H1 (cell line): ENCODE results near the gene SMIM31. TPM values are rescaled to one million over a fixed set of nuclear protein-coding genes. Genes with fewer than 3 reads are reported as not detected.

Source experiments
- ATF2 ChIP-seq: IDR thresholded peaks from 2 replicates; pipeline ENCODE4 v1.6.1; 2012; ENCODE audit warnings: low read length, inconsistent platforms
- CHD7 ChIP-seq: fragments of 300-600 bp; sonication (generic); IDR thresholded peaks from 2 replicates; pipeline ENCODE4 v1.7.1; 2012; ENCODE audit warnings: low read length, moderate library complexity, mild to moderate bottlenecking, inconsistent platforms; ENCODE audit not compliant: insufficient replicate concordance
- EGR1 ChIP-seq: IDR thresholded peaks from 2 replicates; pipeline ENCODE4 v1.6.1; 2011; ENCODE audit warnings: low read depth, low read length, borderline replicate concordance
- EP300 ChIP-seq, 2 experiments: IDR thresholded peaks; 1 replicate in 1 of 2; 2 replicates in 1 of 2; pipeline ENCODE4 v1.6.1; 2011 to 2012; ENCODE audit warnings: low read depth in 2 of 2, low read length in 2 of 2, mild to moderate bottlenecking in 2 of 2, borderline replicate concordance in 1 of 2, inconsistent platforms in 1 of 2, moderate library complexity in 1 of 2
- HDAC6 ChIP-seq: IDR thresholded peaks from one replicate; pipeline ENCODE4 v1.7.1; 2012; ENCODE audit warnings: low read depth, mild to moderate bottlenecking, inconsistent platforms, low read length, moderate library complexity
- SIN3A ChIP-seq, 2 experiments: IDR thresholded peaks in 1 of 2; conservative IDR thresholded peaks in 1 of 2; 2 replicates each; pipeline ENCODE4 v1.6.1; 2011 to 2012; ENCODE audit warnings: low read length in 2 of 2, improper control_type of control experiment in 1 of 2, low read depth in 1 of 2, mild to moderate bottlenecking in 1 of 2
- polyA plus RNA-seq, 7 experiments: library from polyadenylated mRNA; depleted of rRNA in 3 of 7; stranded (reverse) in 5 of 7; unstranded in 2 of 7; fragments of >200 nt in 5 of 7; fragments of 200-250 nt in 2 of 7; gene quantifications; 1 replicate in 5 of 7; 2 replicates in 1 of 7; 4 replicates in 1 of 7; pipeline versions ENCODE4 v1.2.1 to v1.2.3, GENCODE V29; 2011 to 2013; ENCODE audit warnings: missing spikeins in 2 of 7, mixed read lengths in 2 of 7
- total RNA-seq: library from RNA; stranded (reverse); fragmentation: NEBNext Ultra II Directional; extraction: Animal tissue kit (Norgen Biotek cat#: 25700); gene quantifications from 2 replicates; pipeline ENCODE4 v1.2.1, GENCODE V29; 2021

Gene SMIM31
- total and polyA plus RNA-seq, 2 of the 8 experiments (the other 6 are each of a cell fraction or from before 2014, with no cell fraction given) = not detected

- TF ChIP-seq CHD7 (no peak), HDAC6 (no peak), EGR1 (no peak), EP300 (IDR thresholded peaks at IDR 0.05; ENCODE audit: borderline replicate concordance in 1 of 2, low read depth in 2 of 2, low read length in 2 of 2) (no peak), ATF2 (no peak), SIN3A (conservative IDR thresholded peaks at IDR 0.05 in 1 of 2, IDR thresholded peaks at IDR 0.05 in 1 of 2; ENCODE audit: low read depth in 1 of 2, low read length in 2 of 2) (no peak)
These were observed 28.9 kb upstream of the SMIM31 start (continued) for GRCh38 chr4:164725066-164725465.
